Measurements from ENCODE around the gene BSN.

BSN gene

GRCh38 chr3:49674497-49674983, 120.3 kb downstream of the BSN start:
- Histone ChIP-seq H4K20me1 (ENCODE audit: insufficient read depth, low read length) (no peaks in the 10 kb centered on the region), H3K79me2 (ENCODE audit: insufficient read depth, low read length) (no peaks in the 10 kb centered on the region), H3K27ac (ENCODE audit: low read depth, low read length, poor library complexity, severe bottlenecking) (no peak overlapping the region), H2AFZ (ENCODE audit: low read length) (no peak overlapping the region), H3K36me3 (ENCODE audit: insufficient read depth, low read length) (peaks cover 40% of the 10 kb centered on the region), H3K9me3 (ENCODE audit: low read length) (no peaks in the 10 kb centered on the region), H3K9me2 (ENCODE audit: low read depth, low read length) (no peaks in the 10 kb centered on the region), H3K9ac (ENCODE audit: low read length) (peak overlapping the region; percentile 87), H3F3A (ENCODE audit: insufficient read depth, low read length) (no peaks in the 10 kb centered on the region), H3K4me2 (ENCODE audit: low read length) (peak overlapping the region; percentile 78), H3K27me3 (ENCODE audit: insufficient read depth, low read length) (no peaks in the 10 kb centered on the region), H3K4me1 (ENCODE audit: insufficient read depth, low read length, severe bottlenecking) (peaks cover 20% of the 10 kb centered on the region), H3K4me3 (ENCODE audit: low read depth, low read length, poor library complexity, severe bottlenecking) (peak overlapping the region; percentile 77)
- no peak for TF ChIP-seq CTCF (IDR thresholded peaks at IDR 0.05; ENCODE audit: low read length)
- no peak for TF ChIP-seq EZH2 (IDR thresholded peaks at IDR 0.05; ENCODE audit: borderline replicate concordance, low read length)

GRCh38 chr3:49675912-49676311, 121.6 kb downstream of the BSN start:
- Histone ChIP-seq H3K4me2 (ENCODE audit: low read length) (no peak overlapping the region), H3K79me2 (ENCODE audit: insufficient read depth, low read length) (no peaks in the 10 kb centered on the region), H3K9ac (ENCODE audit: low read length) (no peak overlapping the region; the same call in 1 of the 2 replicates), H3K4me3 (ENCODE audit: low read depth, low read length, poor library complexity, severe bottlenecking) (no peak overlapping the region), H3F3A (ENCODE audit: insufficient read depth, low read length) (no peaks in the 10 kb centered on the region), H3K36me3 (ENCODE audit: insufficient read depth, low read length) (peaks cover 53% of the 10 kb centered on the region), H2AFZ (ENCODE audit: low read length) (no peak overlapping the region), H3K9me2 (ENCODE audit: low read depth, low read length) (no peaks in the 10 kb centered on the region), H3K27me3 (ENCODE audit: insufficient read depth, low read length) (no peaks in the 10 kb centered on the region), H3K27ac (ENCODE audit: low read depth, low read length, poor library complexity, severe bottlenecking) (no peak overlapping the region), H4K20me1 (ENCODE audit: insufficient read depth, low read length) (no peaks in the 10 kb centered on the region), H3K9me3 (ENCODE audit: low read length) (no peaks in the 10 kb centered on the region), H3K4me1 (ENCODE audit: insufficient read depth, low read length, severe bottlenecking) (peaks cover 20% of the 10 kb centered on the region)
- TF ChIP-seq EZH2 (IDR thresholded peaks at IDR 0.05; ENCODE audit: borderline replicate concordance, low read length), result no peak
- no peak for TF ChIP-seq CTCF (IDR thresholded peaks at IDR 0.05; ENCODE audit: low read length)

- TF ChIP-seq EZH2 (IDR thresholded peaks at IDR 0.05; ENCODE audit: borderline replicate concordance, low read length), result no peak
- TF ChIP-seq CTCF (IDR thresholded peaks at IDR 0.05; ENCODE audit: low read length), result no peak
- Histone ChIP-seq H3K4me2 (ENCODE audit: low read length) (no peak overlapping the region), H3K9ac (ENCODE audit: low read length) (no peak overlapping the region), H3K27ac (ENCODE audit: low read depth, low read length, poor library complexity, severe bottlenecking) (no peak overlapping the region), H3K27me3 (ENCODE audit: insufficient read depth, low read length) (no peaks in the 10 kb centered on the region), H3K4me3 (ENCODE audit: low read depth, low read length, poor library complexity, severe bottlenecking) (no peak overlapping the region), H3K9me3 (ENCODE audit: low read length) (no peaks in the 10 kb centered on the region), H3K79me2 (ENCODE audit: insufficient read depth, low read length) (no peaks in the 10 kb centered on the region), H4K20me1 (ENCODE audit: insufficient read depth, low read length) (no peaks in the 10 kb centered on the region), H2AFZ (ENCODE audit: low read length) (no peak overlapping the region), H3K36me3 (ENCODE audit: insufficient read depth, low read length) (peaks cover 83% of the 10 kb centered on the region), H3F3A (ENCODE audit: insufficient read depth, low read length) (no peaks in the 10 kb centered on the region), H3K4me1 (ENCODE audit: insufficient read depth, low read length, severe bottlenecking) (no peaks in the 10 kb centered on the region), H3K9me2 (ENCODE audit: low read depth, low read length) (no peaks in the 10 kb centered on the region)
Measured at GRCh38 chr3:49680493-49681231, 126.4 kb downstream of the BSN start.

All from OCI-LY1 (cell line).